Brain microvascular endothelial cell (primary cell): ENCODE measurements around the gene C18orf54.

Experiments
- DNase-seq: peaks from one replicate; pipeline ENCODE4 v3.0.0-alpha.2; 2020
- H3K27ac ChIP-seq: fragments of 250-450 bp; sonication (Bioruptor Pico); 2 replicates; pipeline ENCODE4 v1.5.1; 2020; ENCODE audit warnings: mild to moderate bottlenecking, moderate library complexity
- H3K27me3 ChIP-seq: fragments of 250-450 bp; sonication (Bioruptor Pico); replicated peaks from 2 replicates; pipeline ENCODE4 v1.5.1; 2020; ENCODE audit warnings: mild to moderate bottlenecking
- H3K36me3 ChIP-seq: fragments of 250-450 bp; sonication (Bioruptor Pico); replicated peaks from 2 replicates; pipeline ENCODE4 v1.5.1; 2020; ENCODE audit warnings: mild to moderate bottlenecking
- H3K4me3 ChIP-seq: 2 replicates; pipeline ENCODE4 v1.5.1; 2011; ENCODE audit warnings: low read depth, mild to moderate bottlenecking, control low read depth, low read length, moderate library complexity
- CTCF ChIP-seq: IDR thresholded peaks from 2 replicates; pipeline ENCODE4 v1.5.1; 2011; ENCODE audit warnings: low read depth, mild to moderate bottlenecking, moderate library complexity, low read length, control low read depth, inconsistent platforms; ENCODE audit errors: missing control alignments
- in situ Hi-C: cut with HindIII; loops from 2 replicates; pipeline ENCODE4 v1.10.0; 2017; ENCODE audit warnings: low sequenced_read_pairs, low pct_ligation_motif_present

The C18orf54 gene

DNA sequence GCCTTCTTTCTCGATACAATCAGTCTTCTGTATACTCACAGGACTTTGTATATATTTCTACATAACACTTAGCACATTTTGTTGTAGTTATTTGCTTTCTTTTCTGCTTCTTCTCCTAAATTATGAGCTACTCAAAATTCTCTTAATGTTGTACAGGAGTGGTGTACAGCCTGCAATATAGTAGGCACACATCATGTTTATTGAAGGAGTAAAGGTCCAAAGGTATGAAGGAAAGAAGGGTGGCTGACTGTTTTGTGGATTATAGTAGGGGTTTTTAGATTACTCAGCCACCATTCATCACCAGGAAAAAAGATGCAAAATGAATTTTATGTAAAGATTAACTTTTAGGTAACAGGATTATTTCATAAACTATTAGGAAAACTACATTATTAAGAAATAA, 54.1 kb downstream of the C18orf54 start:
- in situ Hi-C loops: no loop called here
- Histone ChIP-seq H3K4me3 (no peak overlapping the region), H3K27ac (no peak overlapping the region), H3K27me3 (no peaks in the 10 kb centered on the region), H3K36me3 (no peaks in the 10 kb centered on the region)
- no peak for DNase-seq
- no peak for TF ChIP-seq CTCF

GRCh38 chr18:54415086-54415485, 57.4 kb downstream of the C18orf54 start:
- DNase-seq: no peak
- no peaks in the 10 kb centered on the region for H3K36me3 ChIP-seq
- no peaks in the 10 kb centered on the region for H3K27me3 ChIP-seq
- in situ Hi-C loops: no loop called here
- H3K4me3 ChIP-seq: no peak overlapping the region
- no peak for TF ChIP-seq CTCF
- no peak overlapping the region for H3K27ac ChIP-seq

GRCh38 chr18:54416436-54416835, 58.7 kb downstream of the C18orf54 start:
- in situ Hi-C loops: no loop called here
- H3K36me3 ChIP-seq: no peaks in the 10 kb centered on the region
- DNase-seq: peak; percentile 68

DNA sequence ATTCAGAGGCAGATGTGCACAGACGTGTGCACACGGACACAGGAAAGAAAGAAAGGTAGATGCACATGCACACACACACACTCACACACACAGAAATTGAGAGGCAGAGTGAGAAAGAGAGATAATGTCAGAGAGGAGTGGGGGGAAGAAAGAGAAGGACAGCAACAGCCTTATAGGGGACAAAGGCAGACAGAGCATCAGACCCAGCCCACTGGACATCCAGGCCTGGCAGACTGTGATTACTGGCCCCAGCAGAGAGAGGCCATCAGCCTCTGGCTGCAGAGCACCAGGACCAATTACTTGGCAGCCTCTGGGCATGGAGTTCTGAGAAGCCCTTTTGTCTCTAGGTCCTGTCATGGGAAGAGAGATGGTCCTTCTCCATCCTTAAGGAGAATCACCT, 66.1 kb downstream of the C18orf54 start:
- TF ChIP-seq CTCF: no peak
- DNase-seq: no peak
- no peaks in the 10 kb centered on the region for H3K36me3 ChIP-seq
- no peak overlapping the region for H3K27ac ChIP-seq
- in situ Hi-C loops: no loop called here
- no peak overlapping the region for H3K4me3 ChIP-seq
- H3K27me3 ChIP-seq: no peaks in the 10 kb centered on the region

More at GRCh38 chr18:54416436-54416835, 58.7 kb downstream of the C18orf54 start:
- TF ChIP-seq CTCF: no peak
- Histone ChIP-seq H3K27me3 (no peaks in the 10 kb centered on the region), H3K27ac (peak overlapping the region; percentile 26), H3K4me3 (no peak overlapping the region)

GRCh38 chr18:54426085-54426665, 68.5 kb downstream of the C18orf54 start:
- no peak for DNase-seq
- H3K27me3 ChIP-seq: no peaks in the 10 kb centered on the region
- H3K27ac ChIP-seq: no peak overlapping the region
- no peaks in the 10 kb centered on the region for H3K36me3 ChIP-seq
- in situ Hi-C loops: no loop called here
- H3K4me3 ChIP-seq: no peak overlapping the region
- TF ChIP-seq CTCF: no peak
